ENCODE measurements around the gene GALNT11.

GALNT11 gene

DNA sequence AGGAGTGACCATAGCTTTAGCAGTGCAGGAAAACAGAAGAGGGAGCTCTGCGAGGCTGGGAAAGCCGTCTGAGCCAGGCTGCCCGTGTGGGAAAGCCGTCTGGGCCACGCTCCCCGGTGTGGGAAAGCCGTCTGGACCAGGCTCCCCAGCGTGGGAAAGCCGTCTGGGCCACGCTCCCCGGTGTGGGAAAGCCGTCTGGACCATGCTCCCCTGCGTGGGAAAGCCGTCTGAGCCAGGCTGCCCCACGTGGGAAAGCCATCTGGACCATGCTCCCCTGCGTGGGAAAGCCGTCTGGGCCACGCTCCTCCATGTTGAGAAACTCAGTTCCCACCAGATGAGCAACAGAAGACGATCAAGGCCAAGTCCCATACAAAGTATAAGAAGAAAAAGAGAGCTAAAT, 101.8 kb downstream of the GALNT11 start:
- Mint-ChIP-seq H3K27me3 (ENCODE audit: low read depth) (no peaks in the 10 kb centered on the region), H3K4me3 (no peak overlapping the region), H3K27ac (no peak overlapping the region), H3K36me3 (ENCODE audit: low read depth) (peaks cover 56% of the 10 kb centered on the region), H3K9me3 (peaks cover 10% of the 10 kb centered on the region), H3K4me1 (ENCODE audit: low read depth) (peaks cover 7% of the 10 kb centered on the region)
- DNase-seq (ENCODE audit: low spot score) = no peak

DNA sequence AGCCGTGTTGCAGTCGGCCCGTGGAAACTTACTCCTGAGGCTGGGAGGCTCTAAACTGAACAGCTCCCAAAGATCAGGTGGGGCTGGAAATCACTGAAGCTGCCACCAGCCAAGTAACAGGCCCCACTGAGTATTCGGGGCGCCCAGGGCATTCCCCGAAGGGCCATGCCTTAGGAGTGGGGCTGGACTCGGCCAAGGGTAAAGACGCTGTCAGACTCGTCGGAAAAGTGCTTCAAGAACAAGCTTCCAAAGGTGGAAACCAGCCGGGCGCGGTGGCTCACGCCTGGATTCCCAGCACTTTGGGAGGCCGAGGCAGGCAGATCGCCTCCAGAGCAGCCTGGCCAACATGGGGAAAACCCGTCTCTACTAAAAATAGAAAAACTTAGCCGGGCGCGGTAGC, 102.8 kb downstream of the GALNT11 start:
- H3K27ac Mint-ChIP-seq = no peak overlapping the region
- H3K4me1 Mint-ChIP-seq (ENCODE audit: low read depth) = no peaks in the 10 kb centered on the region

DNA sequence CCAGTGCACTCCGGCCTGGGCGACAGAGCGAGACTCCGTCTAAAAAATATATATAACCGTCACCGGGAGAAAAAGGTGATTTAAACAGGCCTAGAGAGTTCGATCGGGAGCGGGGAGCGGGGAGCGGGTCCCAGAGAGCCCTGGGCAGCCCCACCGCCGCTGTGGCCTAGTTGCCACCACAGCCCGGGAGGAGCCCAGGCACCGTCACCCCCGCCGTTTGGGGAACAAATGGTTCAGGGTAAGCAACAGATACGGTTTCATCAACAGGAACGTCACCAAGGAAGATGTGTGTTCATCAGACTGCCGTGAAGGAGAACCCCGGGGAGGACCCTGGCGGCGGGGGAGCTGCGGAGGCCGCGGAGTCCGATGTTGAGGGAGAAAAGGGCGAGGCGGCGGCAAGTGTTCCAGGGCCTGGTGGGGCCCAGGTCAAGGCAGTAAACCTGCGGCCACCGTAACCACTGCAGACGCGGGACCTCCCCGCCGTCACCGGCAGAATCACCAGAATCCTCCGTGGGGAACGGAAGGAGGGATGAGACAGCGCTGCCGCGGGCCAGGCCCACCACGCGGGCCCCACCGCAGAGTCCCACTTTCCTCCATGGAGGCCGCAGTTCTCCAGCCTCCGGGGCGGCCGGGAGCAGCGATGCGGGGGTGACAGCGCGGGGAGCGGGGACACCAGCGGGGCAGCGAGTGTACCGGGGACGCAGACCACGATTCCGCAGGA, 103.4 kb downstream of the GALNT11 start:
- Mint-ChIP-seq H3K4me1 (ENCODE audit: low read depth) (no peaks in the 10 kb centered on the region), H3K27ac (no peak overlapping the region), H3K9me3 (peaks cover 10% of the 10 kb centered on the region), H3K4me3 (no peak overlapping the region), H3K27me3 (ENCODE audit: low read depth) (no peaks in the 10 kb centered on the region), H3K36me3 (ENCODE audit: low read depth) (peaks cover 40% of the 10 kb centered on the region)
- no peak for DNase-seq (ENCODE audit: low spot score)

More for the DNA sequence above, 102.8 kb downstream of the GALNT11 start:
- DNase-seq (ENCODE audit: low spot score) = no peak
- H3K36me3 Mint-ChIP-seq (ENCODE audit: low read depth) = peaks cover 46% of the 10 kb centered on the region
- H3K27me3 Mint-ChIP-seq (ENCODE audit: low read depth) = no peaks in the 10 kb centered on the region
- H3K4me3 Mint-ChIP-seq = no peak overlapping the region
- peaks cover 10% of the 10 kb centered on the region for H3K9me3 Mint-ChIP-seq

DNA sequence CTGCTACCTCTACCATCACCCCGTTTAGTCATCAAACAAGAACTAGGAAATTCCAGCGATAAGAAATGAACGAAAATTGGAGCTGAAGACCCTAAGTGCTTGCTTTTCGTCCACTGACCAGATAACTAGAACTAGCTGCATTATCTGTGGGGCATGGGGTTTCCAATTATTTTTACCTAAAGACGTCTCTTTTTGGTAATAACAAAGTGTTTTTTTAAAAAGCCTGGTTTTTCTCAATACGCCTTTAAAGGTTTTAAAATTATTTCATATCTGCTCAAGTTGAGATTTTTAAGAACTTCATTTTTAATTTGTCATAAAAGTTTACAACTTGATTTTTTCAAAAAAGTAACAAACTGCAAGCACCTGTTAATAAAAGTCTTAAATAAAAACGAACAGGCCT, 104.2 kb downstream of the GALNT11 start:
- DNase-seq (ENCODE audit: low spot score) = no peak
- Mint-ChIP-seq H3K36me3 (ENCODE audit: low read depth) (peaks cover 32% of the 10 kb centered on the region), H3K4me1 (ENCODE audit: low read depth) (no peaks in the 10 kb centered on the region), H3K4me3 (no peak overlapping the region), H3K27me3 (ENCODE audit: low read depth) (no peaks in the 10 kb centered on the region), H3K9me3 (peaks cover 4% of the 10 kb centered on the region), H3K27ac (no peak overlapping the region)

DNA sequence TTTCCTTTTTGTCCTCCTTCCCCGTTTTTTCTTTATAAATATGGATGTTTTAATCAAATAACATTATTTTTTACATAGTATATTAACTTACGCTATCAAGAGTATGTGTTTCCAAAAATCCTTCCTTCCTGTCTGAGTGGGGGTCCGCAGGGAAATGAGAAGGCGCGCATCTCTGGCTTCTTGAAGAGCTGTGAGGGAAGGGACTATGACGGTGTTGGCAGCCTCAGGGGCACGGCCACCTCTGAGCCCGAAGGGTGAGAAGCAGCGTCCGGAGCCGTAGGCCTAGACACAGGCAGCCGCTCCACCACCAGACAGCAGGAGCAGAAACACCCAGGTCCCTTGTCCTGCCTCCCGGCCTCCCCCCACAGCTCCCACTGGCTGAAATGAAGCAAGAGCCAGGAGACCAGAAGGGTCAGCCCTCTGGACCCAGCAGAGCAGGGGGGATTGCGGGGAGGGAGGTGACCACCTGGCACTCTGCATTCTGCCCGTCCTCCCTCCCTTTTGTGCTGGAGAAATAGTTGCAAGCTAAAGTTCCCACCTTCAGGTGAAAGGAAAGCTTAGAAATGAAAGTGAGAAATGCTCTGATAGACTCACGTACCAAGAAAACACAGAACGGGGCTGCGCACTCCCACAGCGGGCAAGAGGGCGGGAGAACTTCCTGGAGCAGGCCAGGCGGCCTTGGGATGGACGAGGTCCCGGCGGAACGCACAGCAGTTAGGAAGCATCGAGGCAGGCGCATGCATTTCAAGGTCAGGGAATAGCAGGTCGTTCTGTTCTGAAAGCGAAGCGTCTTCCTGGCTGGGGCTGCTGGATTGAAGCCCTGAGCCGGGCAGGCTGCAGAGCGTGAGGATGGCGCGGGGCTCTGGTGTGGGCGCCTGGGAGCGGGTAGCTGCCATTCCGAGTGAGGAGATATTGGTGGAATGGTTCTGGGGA, 105.5 kb downstream of the GALNT11 start:
- no peak overlapping the region for H3K4me3 Mint-ChIP-seq
- no peaks in the 10 kb centered on the region for H3K9me3 Mint-ChIP-seq
- H3K36me3 Mint-ChIP-seq (ENCODE audit: low read depth) = peaks cover 27% of the 10 kb centered on the region
- no peaks in the 10 kb centered on the region for H3K27me3 Mint-ChIP-seq (ENCODE audit: low read depth)
- no peaks in the 10 kb centered on the region for H3K4me1 Mint-ChIP-seq (ENCODE audit: low read depth)
- no peak for DNase-seq (ENCODE audit: low spot score)
- no peak overlapping the region for H3K27ac Mint-ChIP-seq

DNA sequence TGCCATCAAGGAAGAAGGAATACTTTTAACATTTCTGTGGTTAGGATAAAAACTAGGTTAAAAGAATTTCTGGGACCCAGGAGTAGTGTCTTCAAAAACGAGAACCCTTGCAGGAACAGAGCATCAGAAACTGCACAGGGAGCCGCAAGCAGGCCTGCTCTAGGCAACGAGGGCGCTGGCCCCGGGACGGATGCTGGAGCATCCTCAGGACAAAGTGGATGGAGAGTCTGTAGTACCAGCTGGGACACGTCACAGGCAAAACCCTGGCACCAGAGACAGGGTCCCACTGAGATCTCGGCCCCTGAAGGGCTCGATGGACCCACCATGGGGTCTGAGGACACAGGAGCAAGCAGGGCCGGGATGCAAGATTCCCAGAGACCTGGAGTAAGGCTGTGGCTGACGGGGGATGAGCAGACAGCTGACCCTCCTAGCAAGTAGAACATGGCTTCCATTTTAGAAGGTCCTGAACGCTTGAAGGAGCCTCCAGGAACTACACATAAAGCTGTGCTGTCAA, 106.6 kb downstream of the GALNT11 start:
- DNase-seq (ENCODE audit: low spot score) = no peak
- H3K36me3 Mint-ChIP-seq (ENCODE audit: low read depth) = peaks cover 26% of the 10 kb centered on the region
- H3K27ac Mint-ChIP-seq = no peak overlapping the region
- H3K4me1 Mint-ChIP-seq (ENCODE audit: low read depth) = no peaks in the 10 kb centered on the region
- no peaks in the 10 kb centered on the region for H3K27me3 Mint-ChIP-seq (ENCODE audit: low read depth)
- no peak overlapping the region for H3K4me3 Mint-ChIP-seq
- no peaks in the 10 kb centered on the region for H3K9me3 Mint-ChIP-seq

DNA sequence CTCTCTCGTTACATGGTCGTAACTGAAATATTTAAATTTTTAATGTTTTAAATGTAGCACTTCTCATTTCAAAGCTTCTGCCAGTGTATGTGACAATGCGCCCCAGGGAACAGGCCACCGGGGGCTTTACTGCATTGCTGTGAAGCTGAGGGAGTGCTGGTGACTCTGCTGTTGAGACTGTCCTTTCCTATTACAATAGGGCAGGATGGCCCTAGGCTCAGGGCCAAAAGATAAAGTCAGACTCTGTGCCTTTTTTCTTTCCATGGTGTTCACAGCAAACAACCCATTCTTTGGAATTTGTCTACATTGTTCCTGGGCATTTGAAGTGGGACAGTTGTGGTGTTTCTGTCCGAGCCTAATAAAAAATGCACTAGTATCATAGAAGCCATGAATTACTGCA, 107.3 kb downstream of the GALNT11 start:
- Mint-ChIP-seq H3K27me3 (ENCODE audit: low read depth) (no peaks in the 10 kb centered on the region), H3K9me3 (no peaks in the 10 kb centered on the region), H3K4me3 (no peak overlapping the region), H3K36me3 (ENCODE audit: low read depth) (peaks cover 23% of the 10 kb centered on the region), H3K27ac (no peak overlapping the region), H3K4me1 (ENCODE audit: low read depth) (no peaks in the 10 kb centered on the region)
- no peak for DNase-seq (ENCODE audit: low spot score)

DNA sequence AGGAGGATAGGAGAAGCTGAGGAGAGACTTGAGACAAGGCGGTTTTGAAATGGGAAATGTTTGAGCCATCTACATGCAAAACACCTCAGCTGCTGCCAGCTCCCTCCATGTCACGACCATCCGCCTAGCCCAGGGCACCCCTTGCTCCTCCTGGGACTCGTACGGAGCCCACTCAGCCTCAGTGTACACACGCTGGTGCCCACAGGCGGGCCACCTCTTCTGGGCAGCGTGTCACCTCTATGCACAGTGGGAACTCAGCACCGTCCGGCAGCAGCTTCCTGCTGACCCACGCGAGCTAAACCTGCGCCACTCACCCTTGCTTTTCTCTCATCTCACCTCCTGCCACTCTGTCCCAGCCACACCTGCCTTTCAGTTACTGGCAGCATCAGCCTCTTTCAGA, 108.3 kb downstream of the GALNT11 start:
- no peaks in the 10 kb centered on the region for H3K4me1 Mint-ChIP-seq (ENCODE audit: low read depth)
- DNase-seq (ENCODE audit: low spot score) = no peak
- no peaks in the 10 kb centered on the region for H3K9me3 Mint-ChIP-seq
- no peak overlapping the region for H3K27ac Mint-ChIP-seq
- H3K4me3 Mint-ChIP-seq = no peak overlapping the region
- H3K27me3 Mint-ChIP-seq (ENCODE audit: low read depth) = no peaks in the 10 kb centered on the region
- H3K36me3 Mint-ChIP-seq (ENCODE audit: low read depth) = peaks cover 29% of the 10 kb centered on the region

DNA sequence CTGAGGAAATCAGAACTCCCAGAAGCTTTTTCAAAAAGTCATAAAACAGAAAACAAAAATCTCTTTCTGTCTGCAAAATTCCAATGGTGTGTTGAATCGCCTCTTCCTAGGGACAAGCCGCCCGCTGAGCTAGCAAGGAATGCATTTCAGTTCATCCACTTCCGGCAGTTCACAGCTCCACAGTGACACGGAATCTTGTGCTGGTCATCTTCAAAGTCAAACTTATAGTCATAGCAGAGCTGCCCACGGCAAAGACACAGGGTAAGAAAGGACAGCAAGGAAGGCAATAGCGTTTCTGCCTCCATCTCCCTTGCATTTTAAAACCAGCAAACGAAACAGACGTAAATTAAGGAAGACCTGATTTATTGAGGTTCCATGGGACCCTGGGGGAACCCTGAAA, 111.2 kb downstream of the GALNT11 start:
- Mint-ChIP-seq H3K27ac (no peak overlapping the region), H3K36me3 (ENCODE audit: low read depth) (peaks cover 43% of the 10 kb centered on the region), H3K4me3 (no peak overlapping the region), H3K4me1 (ENCODE audit: low read depth) (no peaks in the 10 kb centered on the region), H3K9me3 (no peaks in the 10 kb centered on the region), H3K27me3 (ENCODE audit: low read depth) (no peaks in the 10 kb centered on the region)
- no peak for DNase-seq (ENCODE audit: low spot score)

DNA sequence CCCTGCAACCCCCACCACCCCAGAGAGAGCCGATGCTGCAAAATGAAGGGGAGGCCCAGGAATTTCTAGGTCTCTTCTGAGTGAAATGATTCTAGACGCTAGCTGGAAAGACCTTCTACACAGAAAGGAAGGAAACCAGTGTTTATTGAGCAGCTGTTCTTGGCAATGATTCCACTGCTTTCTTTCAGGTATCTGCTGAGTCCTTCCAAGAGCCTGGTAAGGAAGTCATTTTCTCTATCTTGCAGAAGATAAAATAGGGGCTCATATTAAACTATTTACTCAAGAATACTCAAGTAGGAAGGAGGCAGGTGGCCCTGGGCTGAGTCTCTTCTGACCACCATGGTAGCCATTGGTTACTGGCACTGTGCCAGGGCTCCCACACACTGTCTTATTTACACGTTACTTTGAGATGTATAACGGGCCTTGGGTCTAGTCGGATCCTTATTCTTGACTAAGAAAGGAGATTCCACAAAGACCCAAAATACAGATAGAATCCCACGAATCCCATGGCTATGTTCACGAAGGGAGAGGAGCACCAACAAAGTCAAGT, 112.1 kb downstream of the GALNT11 start:
- peaks cover 4% of the 10 kb centered on the region for H3K4me1 Mint-ChIP-seq (ENCODE audit: low read depth)
- no peak overlapping the region for H3K27ac Mint-ChIP-seq

DNA sequence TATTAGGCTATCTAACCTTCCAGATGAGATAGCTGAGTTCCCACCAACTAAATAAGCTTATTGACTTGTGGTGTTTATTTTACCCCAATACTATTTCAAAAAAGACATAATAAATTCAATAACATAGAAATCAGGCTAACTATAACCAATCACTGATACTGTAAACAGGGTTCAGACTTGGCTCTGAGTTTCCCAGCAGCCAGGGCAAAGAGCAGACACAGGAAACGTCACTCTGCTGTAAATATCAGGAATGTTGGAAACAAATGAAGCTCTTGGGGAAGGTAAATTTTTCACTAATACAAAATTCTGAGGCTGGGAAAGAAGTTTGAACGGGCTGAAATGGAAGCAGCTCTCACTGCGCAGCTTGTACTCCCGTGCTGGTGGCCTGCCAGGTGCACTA, 114.6 kb downstream of the GALNT11 start:
- Mint-ChIP-seq H3K27ac (no peak overlapping the region), H3K36me3 (ENCODE audit: low read depth) (peaks cover 66% of the 10 kb centered on the region), H3K9me3 (no peaks in the 10 kb centered on the region), H3K4me3 (no peak overlapping the region), H3K27me3 (ENCODE audit: low read depth) (no peaks in the 10 kb centered on the region), H3K4me1 (ENCODE audit: low read depth) (peaks cover 29% of the 10 kb centered on the region)
- DNase-seq (ENCODE audit: low spot score) = no peak

More for the DNA sequence above, 112.1 kb downstream of the GALNT11 start:
- Mint-ChIP-seq H3K4me3 (no peak overlapping the region), H3K36me3 (ENCODE audit: low read depth) (peaks cover 46% of the 10 kb centered on the region), H3K27me3 (ENCODE audit: low read depth) (no peaks in the 10 kb centered on the region), H3K9me3 (no peaks in the 10 kb centered on the region)
- no peak for DNase-seq (ENCODE audit: low spot score)

DNA sequence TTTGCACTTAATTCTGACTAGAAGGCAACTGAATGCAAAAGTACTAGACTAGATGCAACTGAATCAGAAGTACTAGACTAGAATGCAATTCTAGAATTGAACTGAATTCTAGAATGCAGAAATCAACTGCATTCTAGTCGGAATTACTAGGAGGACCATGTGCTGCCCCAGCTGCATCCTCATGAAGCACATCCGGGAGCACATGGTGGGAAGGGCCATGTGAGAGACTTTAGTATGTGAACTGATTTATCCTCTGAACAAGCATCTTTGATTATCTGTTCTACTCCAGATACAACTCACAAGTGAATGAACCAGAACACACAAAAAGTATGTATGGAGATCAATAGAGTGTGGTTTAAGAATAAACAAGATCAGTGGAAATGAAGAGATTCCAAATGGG, 115.1 kb downstream of the GALNT11 start:
- Mint-ChIP-seq H3K4me3 (no peak overlapping the region), H3K36me3 (ENCODE audit: low read depth) (peaks cover 70% of the 10 kb centered on the region), H3K9me3 (no peaks in the 10 kb centered on the region), H3K27me3 (ENCODE audit: low read depth) (no peaks in the 10 kb centered on the region), H3K27ac (peak overlapping the region; percentile 10), H3K4me1 (ENCODE audit: low read depth) (peaks cover 34% of the 10 kb centered on the region)
- no peak for DNase-seq (ENCODE audit: low spot score)

DNA sequence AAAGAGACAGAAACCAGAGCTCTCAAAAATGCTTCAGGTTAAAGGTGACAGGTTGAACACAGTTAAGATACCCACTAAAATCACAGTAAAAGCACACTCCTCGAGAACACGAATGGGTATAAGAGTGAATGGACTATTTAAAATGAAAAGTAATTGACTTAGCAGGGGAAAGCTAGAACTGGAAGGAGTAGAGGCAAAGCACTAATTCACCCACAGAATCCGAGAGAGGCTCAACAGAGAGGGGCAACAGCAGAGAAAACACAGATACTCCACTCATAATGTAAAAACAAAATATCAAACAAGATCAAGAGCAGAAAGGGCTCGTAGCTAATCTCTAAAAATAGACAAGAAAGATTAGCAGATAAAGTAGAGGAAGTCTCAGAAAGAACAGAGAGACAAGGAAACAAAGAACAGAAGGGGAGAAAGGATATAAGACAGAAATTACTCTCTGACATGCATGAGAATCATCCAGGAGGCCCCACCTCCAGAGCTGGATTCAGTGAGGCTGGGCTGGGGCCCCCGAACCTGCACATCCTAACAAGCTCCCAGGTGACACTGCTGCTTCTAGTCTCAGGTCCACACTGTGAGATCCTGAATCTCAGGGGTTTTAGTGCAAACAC, 117.6 kb downstream of the GALNT11 start:
- Mint-ChIP-seq H3K4me3 (peak overlapping the region; percentile 61), H3K36me3 (ENCODE audit: low read depth) (peaks cover 68% of the 10 kb centered on the region), H3K9me3 (no peaks in the 10 kb centered on the region), H3K4me1 (ENCODE audit: low read depth) (peaks cover 41% of the 10 kb centered on the region), H3K27me3 (ENCODE audit: low read depth) (no peaks in the 10 kb centered on the region), H3K27ac (peak overlapping the region; percentile 90)
- no peak for DNase-seq (ENCODE audit: low spot score)

Data from T-helper 2 cell treated with Interferon-gamma antibody and Interleukin-4, amounts not matched to agents 5 μg/mL and 100 μg/mL, for 36 hours (primary cell).